RWPE2 (cell line): ENCODE results near the gene STK4.
"Not testable (repeated sequence)": the region's sequence is repeated elsewhere in the genome, so short reads cannot be mapped to it uniquely, and the experiment has no call there.

Source experiments
- ATAC-seq: fragments of 200-7000 bp; cut with Tn5 transposase; 3 replicates; pipeline ENCODE4 v1.9.1; 2021; ENCODE audit warnings: low read depth
- DNase-seq: peaks from one replicate; pipeline ENCODE4 v3.0.0-alpha.2; 2020; ENCODE audit warnings: low spot score
- H3K27ac ChIP-seq: fragments of 450-650 bp; 2 replicates; pipeline ENCODE4 v1.5.1; 2017; ENCODE audit warnings: mild to moderate bottlenecking; ENCODE audit not compliant: poor library complexity, severe bottlenecking
- H3K27me3 ChIP-seq: fragments of 250-450 bp; sonication (Bioruptor Pico); 2 replicates; pipeline ENCODE4 v1.5.1; 2021; ENCODE audit warnings: mild to moderate bottlenecking, moderate library complexity; ENCODE audit not compliant: insufficient read depth, poor library complexity, severe bottlenecking
- H3K36me3 ChIP-seq: fragments of 250-450 bp; sonication (Bioruptor Pico); 2 replicates; pipeline ENCODE4 v1.5.1; 2020; ENCODE audit warnings: low read depth, mild to moderate bottlenecking, moderate library complexity
- H3K4me1 ChIP-seq: fragments of 250-450 bp; sonication (Bioruptor Pico); 2 replicates; pipeline ENCODE4 v1.5.1; 2021; ENCODE audit warnings: mild to moderate bottlenecking, moderate library complexity; ENCODE audit not compliant: insufficient read depth, poor library complexity, severe bottlenecking
- H3K4me3 ChIP-seq: fragments of 250-450 bp; sonication (Bioruptor Pico); 2 replicates; pipeline ENCODE4 v1.5.1; 2021; ENCODE audit warnings: mild to moderate bottlenecking, moderate library complexity; ENCODE audit not compliant: severe bottlenecking
- H3K9me3 ChIP-seq: fragments of 250-450 bp; sonication (Bioruptor Pico); 2 replicates; pipeline ENCODE4 v1.5.1; 2021; ENCODE audit warnings: mild to moderate bottlenecking, moderate library complexity; ENCODE audit not compliant: severe bottlenecking
- CTCF ChIP-seq: fragments of 450-650 bp; IDR thresholded peaks from one replicate; pipeline ENCODE4 v1.5.1; 2017; ENCODE audit warnings: mild to moderate bottlenecking, moderate library complexity; ENCODE audit not compliant: poor library complexity, severe bottlenecking

The STK4 gene

GRCh38 chr20:45019027-45019761 is 52.9 kb downstream of the STK4 start:
- ATAC-seq (no peak), DNase-seq (no peak)
- H3K27ac ChIP-seq: no peak overlapping the region
- peaks cover 32% of the 10 kb centered on the region for H3K4me1 ChIP-seq
- no peaks in the 10 kb centered on the region for H3K9me3 ChIP-seq
- H3K27me3 ChIP-seq: no peaks in the 10 kb centered on the region
- no peak for TF ChIP-seq CTCF
- no peak overlapping the region for H3K4me3 ChIP-seq
- peaks cover 69% of the 10 kb centered on the region for H3K36me3 ChIP-seq

GRCh38 chr20:45019762-45020123 is 53.4 kb downstream of the STK4 start:
- H3K27ac ChIP-seq: no peak overlapping the region
- no peak for ATAC-seq
- H3K4me1 ChIP-seq: peaks cover 27% of the 10 kb centered on the region
- H3K27me3 ChIP-seq: no peaks in the 10 kb centered on the region
- no peaks in the 10 kb centered on the region for H3K9me3 ChIP-seq
- DNase-seq: no peak
- no peak for TF ChIP-seq CTCF
- peaks cover 74% of the 10 kb centered on the region for H3K36me3 ChIP-seq
- no peak overlapping the region for H3K4me3 ChIP-seq

GRCh38 chr20:45020236-45020886 is 54.0 kb downstream of the STK4 start:
- H3K36me3 ChIP-seq: peaks cover 80% of the 10 kb centered on the region
- no peaks in the 10 kb centered on the region for H3K9me3 ChIP-seq
- no peak for TF ChIP-seq CTCF

GRCh38 chr20:45021631-45022030 is 55.3 kb downstream of the STK4 start:
- Histone ChIP-seq H3K4me3 (no peak overlapping the region), H3K36me3 (peaks cover 89% of the 10 kb centered on the region), H3K27me3 (no peaks in the 10 kb centered on the region), H3K9me3 (no peaks in the 10 kb centered on the region), H3K27ac (no peak overlapping the region), H3K4me1 (peaks cover 14% of the 10 kb centered on the region)
- DNase-seq (no peak), ATAC-seq (no peak)
- no peak for TF ChIP-seq CTCF

More at GRCh38 chr20:45020236-45020886, 54.0 kb downstream of the STK4 start:
- Histone ChIP-seq H3K4me3 (no peak overlapping the region), H3K4me1 (peaks cover 21% of the 10 kb centered on the region), H3K27ac (no peak overlapping the region), H3K27me3 (no peaks in the 10 kb centered on the region)
- peak; percentile 84 for ATAC-seq
- no peak for DNase-seq

GRCh38 chr20:45023140-45023539 is 56.8 kb downstream of the STK4 start:
- H3K4me3 ChIP-seq, H3K27ac ChIP-seq, DNase-seq, ATAC-seq, H3K27me3 ChIP-seq, H3K4me1 ChIP-seq, H3K9me3 ChIP-seq: not testable (repeated sequence)
- H3K36me3 ChIP-seq: peaks cover 86% of the 10 kb centered on the region
